Lower leg skin (tissue), 4 donors: Measurements from ENCODE around the gene RASA1. TPM values are rescaled to one million over a fixed set of nuclear protein-coding genes. Genes with fewer than 3 reads are reported as not detected.

Experiments used
- DNase-seq, 2 donors: peaks; one replicate each; pipeline ENCODE4 v3.0.0-alpha.2; 2019; ENCODE audit warnings: low spot score in 2 of 2
- H3K4me3 ChIP-seq: fragments of 200-600 bp; sonication (generic); 2 replicates; pipeline ENCODE4 v1.5.1; 2017; ENCODE audit warnings: mild to moderate bottlenecking, low read depth; ENCODE audit not compliant: poor library complexity, severe bottlenecking
- CTCF ChIP-seq, 3 donors: fragments of 450-650 bp; IDR thresholded peaks; one replicate each; pipeline ENCODE4 v1.5.1; 2016; ENCODE audit warnings: antibody characterized with exemption in 3 of 3, mild to moderate bottlenecking in 3 of 3, moderate library complexity in 2 of 3
- POLR2A ChIP-seq, 2 donors: fragments of 450-650 bp; IDR thresholded peaks; one replicate each; pipeline ENCODE4 v1.6.1; 2016 to 2017; ENCODE audit warnings: antibody characterized with exemption in 2 of 2, mild to moderate bottlenecking in 1 of 2, moderate library complexity in 1 of 2
- WGBS, 2 donors: methylation state at CpG; one replicate each; pipeline ENCODE4 v1.1.5; 2018; 5-methylcytosine and 5-hydroxymethylcytosine counted together
- intact Hi-C: fragments of 100-400 bp; cut with DNase I; formaldehyde crosslinking; loops from one replicate; pipeline ENCODE4 v1.15.0; 2023; ENCODE audit warnings: low total_unique reads
- total RNA-seq, 4 donors: library from RNA; depleted of rRNA; stranded (reverse); fragments of >200 nt; gene quantifications; one replicate each; pipeline ENCODE4 v1.1.0, GENCODE V29; 2016

Gene RASA1
- total RNA-seq, 4 donors from 2014 or later = 25.8 to 29.7 (median 28.1) TPM

- intact Hi-C loops = no loop called here
- TF ChIP-seq CTCF (IDR thresholded peaks at IDR 0.05) (no peak), POLR2A (IDR thresholded peaks at IDR 0.05) (no peak)
- WGBS, 2 donors = 84 to 88% methylated on average over 2 of the region's 2 CpGs
- no peak for DNase-seq
- H3K4me3 ChIP-seq = no peak overlapping the region
These were observed 170.5 kb downstream of the RASA1 start for GRCh38 chr5:87438231-87438630.

Other genes with a start within 250 kb of the RASA1 start
- gene CCNH, start 145.0 kb downstream of the RASA1 start, total RNA-seq = 10 to 100 TPM; 44.1 to 82.3 (median 66.5) TPM